Endothelial cell of coronary artery (primary cell): Measurements from ENCODE around the gene ZMYM4. TPM values are rescaled to one million over a fixed set of nuclear protein-coding genes. Genes with fewer than 3 reads are reported as not detected.

Source experiments
- total RNA-seq: library from RNA; depleted of rRNA; stranded (reverse); fragments of >200 nt; gene quantifications from 2 replicates; pipeline ENCODE4 v1.2.3, GENCODE V29; 2014

Gene ZMYM4
- 28.8 and 32.5 TPM in 2 replicates for total RNA-seq

DNA sequence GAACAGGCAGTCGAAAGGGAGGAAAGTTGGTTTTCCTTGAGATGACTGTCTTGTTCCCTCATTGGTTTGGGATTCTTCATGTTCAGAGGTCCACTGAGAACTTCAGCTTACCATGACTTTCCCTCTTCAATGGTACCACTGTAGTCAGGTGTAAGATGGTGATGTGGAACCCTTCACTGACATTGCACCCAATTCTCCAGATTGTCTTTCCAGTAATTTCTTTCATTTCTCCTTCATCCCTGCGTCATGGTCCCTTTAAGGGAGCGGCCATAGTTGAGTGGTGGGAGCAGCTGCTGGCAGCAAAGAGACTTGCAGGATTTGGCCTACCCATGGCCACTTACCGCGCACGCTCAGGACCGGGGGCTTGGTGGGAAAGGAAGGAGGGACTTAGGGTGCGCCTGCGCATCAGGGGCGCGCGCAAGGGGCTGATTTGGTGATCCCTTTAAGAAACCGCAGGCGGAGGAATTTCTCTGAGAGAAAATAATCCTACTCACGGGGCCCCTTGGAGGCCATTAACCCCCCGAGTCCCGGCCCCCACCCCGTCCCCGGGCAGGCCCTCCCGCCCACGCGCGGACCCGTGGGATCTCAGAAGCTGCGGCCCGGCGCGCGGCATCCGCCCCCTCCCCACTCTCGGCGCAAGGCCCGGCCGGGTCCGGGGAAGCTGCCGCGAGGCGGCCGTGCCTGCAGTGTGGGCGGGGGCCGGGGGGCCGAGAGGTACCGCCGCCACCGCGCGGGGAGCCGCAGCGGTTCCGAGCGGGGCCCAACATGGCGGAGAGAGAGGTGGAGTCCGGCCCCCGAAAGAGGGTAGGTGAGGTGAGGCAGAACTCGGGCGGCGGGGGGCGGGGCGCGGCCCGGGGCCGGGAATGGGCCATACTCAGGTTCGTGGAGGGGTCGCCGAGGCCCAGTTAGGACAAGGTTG is at the start of gene ZMYM4:
ZMYM4 (plus strand) TSS at position 428 of the 919 bp plus-strand sequence; CDS start at position 766, 338 bp downstream.

Other genes starting within 250 kb of the ZMYM4 start
- 8.8 and 12.0 TPM in 2 replicates for gene ZMYM6, start 236.8 kb upstream of the ZMYM4 start, total RNA-seq
- 17.5 and 17.8 TPM in 2 replicates for gene ZMYM1, start 189.3 kb upstream of the ZMYM4 start, total RNA-seq
- gene SFPQ, start 75.6 kb upstream of the ZMYM4 start, total RNA-seq, result 332 and 368 TPM in 2 replicates